HepG2 (cell line): ENCODE results near the gene TMEM14B. TPM values are rescaled to one million over a fixed set of nuclear protein-coding genes. Genes with fewer than 3 reads are reported as not detected.
A peak's percentile ranks its signal among the peaks of the same experiment; 100 is the strongest.

ENCODE experiments used
- BCL6 ChIP-seq: IDR thresholded peaks from 2 replicates; pipeline ENCODE4 v1.6.1; 2016; ENCODE audit warnings: missing genetic modification reagents, missing compliant biosample characterization
- BRD4 ChIP-seq: sonication (generic); formaldehyde crosslinking; IDR thresholded peaks from 2 replicates; pipeline ENCODE4 v1.4.0; 2020; ENCODE audit warnings: missing genetic modification reagents
- CBX2 ChIP-seq, 2 experiments: fragments of 200-600 bp in 1 of 2; sonication (generic); formaldehyde crosslinking in 1 of 2; IDR thresholded peaks; 2 replicates each; pipeline versions ENCODE4 v1.7.0 to v1.8.1; 2018 to 2022; ENCODE audit warnings: low read depth in 2 of 2, low read length in 1 of 2, mild to moderate bottlenecking in 1 of 2, missing genetic modification reagents in 1 of 2
- ELF4 ChIP-seq: sonication (generic); formaldehyde crosslinking; IDR thresholded peaks from 2 replicates; pipeline ENCODE4 v1.5.0; 2020; ENCODE audit warnings: missing genetic modification reagents, mild to moderate bottlenecking, moderate library complexity, borderline replicate concordance
- FIP1L1 ChIP-seq: fragments of 200-400 bp; formaldehyde crosslinking; IDR thresholded peaks from 2 replicates; pipeline ENCODE4 v1.6.1; 2018; ENCODE audit warnings: low read depth, mild to moderate bottlenecking, low read length, moderate library complexity, borderline replicate concordance; ENCODE audit not compliant: insufficient read depth
- GABPA ChIP-seq, 2 experiments: IDR thresholded peaks; 2 replicates each; pipeline ENCODE4 v1.6.1; 2011 to 2016; ENCODE audit warnings: low read depth in 2 of 2, low read length in 1 of 2, missing biosample characterization in 1 of 2, missing genetic modification characterization in 1 of 2
- JUN ChIP-seq: sonication (generic); formaldehyde crosslinking; IDR thresholded peaks from 2 replicates; pipeline ENCODE4 v1.4.0; 2020; ENCODE audit warnings: mild to moderate bottlenecking, missing genetic modification reagents
- NFRKB ChIP-seq: fragments of 450-650 bp; IDR thresholded peaks from 2 replicates; pipeline ENCODE4 v1.6.1; 2017
- PATZ1 ChIP-seq: sonication (generic); formaldehyde crosslinking; IDR thresholded peaks from 2 replicates; pipeline ENCODE4 v1.4.0; 2020; ENCODE audit warnings: missing genetic modification reagents
- SMARCE1 ChIP-seq: fragments of 450-650 bp; IDR thresholded peaks from 2 replicates; pipeline ENCODE4 v1.6.1; 2017; ENCODE audit warnings: borderline replicate concordance
- TEAD3 ChIP-seq: optimal IDR thresholded peaks from 2 replicates; pipeline ENCODE3; 2016; ENCODE audit warnings: borderline replicate concordance
- TMF1 ChIP-seq: sonication (generic); formaldehyde crosslinking; IDR thresholded peaks from 2 replicates; pipeline ENCODE4 v1.8.1; 2022; ENCODE audit warnings: low read depth, missing genetic modification reagents
- ZBTB8A ChIP-seq: sonication (generic); formaldehyde crosslinking; IDR thresholded peaks from 2 replicates; pipeline ENCODE4 v1.4.0; 2020; ENCODE audit warnings: mild to moderate bottlenecking, low read depth, missing genetic modification reagents, borderline replicate concordance
- ZNF557 ChIP-seq: sonication (generic); formaldehyde crosslinking; IDR thresholded peaks from 2 replicates; pipeline ENCODE4 v1.4.0; 2020; ENCODE audit warnings: missing genetic modification reagents
- ZNF605 ChIP-seq: sonication (generic); formaldehyde crosslinking; IDR thresholded peaks from 2 replicates; pipeline ENCODE4 v1.8.0; 2022; ENCODE audit warnings: mild to moderate bottlenecking, missing genetic modification reagents
- ZNF616 ChIP-seq: sonication (generic); formaldehyde crosslinking; IDR thresholded peaks from 2 replicates; pipeline ENCODE4 v1.5.0; 2020; ENCODE audit warnings: low read depth, mild to moderate bottlenecking, missing genetic modification reagents
- ZNF746 ChIP-seq: sonication (generic); formaldehyde crosslinking; IDR thresholded peaks from 2 replicates; pipeline ENCODE4 v1.8.0; 2022; ENCODE audit warnings: mild to moderate bottlenecking, missing genetic modification reagents
- ZSCAN25 ChIP-seq: sonication (generic); formaldehyde crosslinking; IDR thresholded peaks from 2 replicates; pipeline ENCODE4 v1.8.0; 2022; ENCODE audit warnings: mild to moderate bottlenecking, missing genetic modification reagents
- ZSCAN31 ChIP-seq: sonication (generic); formaldehyde crosslinking; IDR thresholded peaks from 2 replicates; pipeline ENCODE4 v1.5.0; 2020; ENCODE audit warnings: low read depth, mild to moderate bottlenecking, missing genetic modification reagents
- ZZZ3 ChIP-seq: sonication (generic); formaldehyde crosslinking; IDR thresholded peaks from 2 replicates; pipeline ENCODE4 v1.4.0; 2020; ENCODE audit warnings: missing genetic modification reagents, mild to moderate bottlenecking, borderline replicate concordance
- polyA plus RNA-seq, 8 experiments: library from polyadenylated mRNA; depleted of rRNA in 3 of 8; stranded (reverse) in 7 of 8; unstranded in 1 of 8; fragments of >200 nt; fragmentation: Illumina TruSeq in 4 of 8; extraction: Trizol in 4 of 8; gene quantifications; 2 replicates each; pipeline versions ENCODE4 v1.2.1 to v1.2.3, GENCODE V29; 2011 to 2016; ENCODE audit warnings: low read depth in 4 of 8, missing spikeins in 1 of 8, mixed read lengths in 1 of 8; ENCODE audit not compliant: insufficient read depth in 1 of 8
- total RNA-seq, 5 experiments: library from RNA; depleted of rRNA; stranded (reverse); fragments of >200 nt; fragmentation: Illumina TruSeq; extraction: Trizol; gene quantifications; 2 replicates each; pipeline ENCODE4 v1.2.3, GENCODE V29; 2016; ENCODE audit warnings: low read depth in 1 of 5
- TF ChIP-seq, protein P1 (sequence below): sonication (generic); formaldehyde crosslinking; IDR thresholded peaks from 2 replicates; pipeline ENCODE4 v1.4.0; 2020; ENCODE audit warnings: missing genetic modification reagents, mild to moderate bottlenecking, borderline replicate concordance
- TF ChIP-seq, protein P2 (sequence below): sonication (generic); formaldehyde crosslinking; IDR thresholded peaks from 2 replicates; pipeline ENCODE4 v1.4.0; 2020; ENCODE audit warnings: mild to moderate bottlenecking, missing genetic modification reagents

Gene TMEM14B
- total and polyA plus RNA-seq, 2 of the 13 experiments (the other 11 are each of a cell fraction or from before 2014, with no cell fraction given), result 133 to 200 TPM

- no peak for TF ChIP-seq PATZ1 (CRISPR knock-in tag)
- TF ChIP-seq ZSCAN25 (CRISPR knock-in tag), result no peak
- no peak for TF ChIP-seq FIP1L1
- TF ChIP-seq ZNF605 (CRISPR knock-in tag), result no peak; the same call in none of the 2 replicates
- TF ChIP-seq TEAD3, result no peak
- no peak for TF ChIP-seq TMF1 (CRISPR knock-in tag)
- TF ChIP-seq ZNF616, result no peak
- TF ChIP-seq ZNF746, result no peak
- TF ChIP-seq GABPA (IDR thresholded peaks at IDR 0.05; ENCODE audit: low read depth, low read length), result peak; percentile 58
- TF ChIP-seq GABPA (CRISPR knock-in tag; IDR thresholded peaks at IDR 0.05; ENCODE audit: low read depth), result peak; percentile 68
- TF ChIP-seq ELF4 (CRISPR knock-in tag), result no peak
- TF ChIP-seq ZNF557 (CRISPR knock-in tag), result no peak
- TF ChIP-seq, protein P1, sequence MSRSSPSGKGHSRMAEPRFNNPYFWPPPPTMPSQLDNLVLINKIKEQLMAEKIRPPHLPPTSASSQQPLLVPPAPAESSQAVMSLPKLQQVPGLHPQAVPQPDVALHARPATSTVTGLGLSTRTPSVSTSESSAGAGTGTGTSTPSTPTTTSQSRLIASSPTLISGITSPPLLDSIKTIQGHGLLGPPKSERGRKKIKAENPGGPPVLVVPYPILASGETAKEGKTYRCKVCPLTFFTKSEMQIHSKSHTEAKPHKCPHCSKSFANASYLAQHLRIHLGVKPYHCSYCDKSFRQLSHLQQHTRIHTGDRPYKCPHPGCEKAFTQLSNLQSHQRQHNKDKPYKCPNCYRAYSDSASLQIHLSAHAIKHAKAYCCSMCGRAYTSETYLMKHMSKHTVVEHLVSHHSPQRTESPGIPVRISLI, result no peak
- TF ChIP-seq ZZZ3 (CRISPR knock-in tag), result no peak
- TF ChIP-seq, protein P2, sequence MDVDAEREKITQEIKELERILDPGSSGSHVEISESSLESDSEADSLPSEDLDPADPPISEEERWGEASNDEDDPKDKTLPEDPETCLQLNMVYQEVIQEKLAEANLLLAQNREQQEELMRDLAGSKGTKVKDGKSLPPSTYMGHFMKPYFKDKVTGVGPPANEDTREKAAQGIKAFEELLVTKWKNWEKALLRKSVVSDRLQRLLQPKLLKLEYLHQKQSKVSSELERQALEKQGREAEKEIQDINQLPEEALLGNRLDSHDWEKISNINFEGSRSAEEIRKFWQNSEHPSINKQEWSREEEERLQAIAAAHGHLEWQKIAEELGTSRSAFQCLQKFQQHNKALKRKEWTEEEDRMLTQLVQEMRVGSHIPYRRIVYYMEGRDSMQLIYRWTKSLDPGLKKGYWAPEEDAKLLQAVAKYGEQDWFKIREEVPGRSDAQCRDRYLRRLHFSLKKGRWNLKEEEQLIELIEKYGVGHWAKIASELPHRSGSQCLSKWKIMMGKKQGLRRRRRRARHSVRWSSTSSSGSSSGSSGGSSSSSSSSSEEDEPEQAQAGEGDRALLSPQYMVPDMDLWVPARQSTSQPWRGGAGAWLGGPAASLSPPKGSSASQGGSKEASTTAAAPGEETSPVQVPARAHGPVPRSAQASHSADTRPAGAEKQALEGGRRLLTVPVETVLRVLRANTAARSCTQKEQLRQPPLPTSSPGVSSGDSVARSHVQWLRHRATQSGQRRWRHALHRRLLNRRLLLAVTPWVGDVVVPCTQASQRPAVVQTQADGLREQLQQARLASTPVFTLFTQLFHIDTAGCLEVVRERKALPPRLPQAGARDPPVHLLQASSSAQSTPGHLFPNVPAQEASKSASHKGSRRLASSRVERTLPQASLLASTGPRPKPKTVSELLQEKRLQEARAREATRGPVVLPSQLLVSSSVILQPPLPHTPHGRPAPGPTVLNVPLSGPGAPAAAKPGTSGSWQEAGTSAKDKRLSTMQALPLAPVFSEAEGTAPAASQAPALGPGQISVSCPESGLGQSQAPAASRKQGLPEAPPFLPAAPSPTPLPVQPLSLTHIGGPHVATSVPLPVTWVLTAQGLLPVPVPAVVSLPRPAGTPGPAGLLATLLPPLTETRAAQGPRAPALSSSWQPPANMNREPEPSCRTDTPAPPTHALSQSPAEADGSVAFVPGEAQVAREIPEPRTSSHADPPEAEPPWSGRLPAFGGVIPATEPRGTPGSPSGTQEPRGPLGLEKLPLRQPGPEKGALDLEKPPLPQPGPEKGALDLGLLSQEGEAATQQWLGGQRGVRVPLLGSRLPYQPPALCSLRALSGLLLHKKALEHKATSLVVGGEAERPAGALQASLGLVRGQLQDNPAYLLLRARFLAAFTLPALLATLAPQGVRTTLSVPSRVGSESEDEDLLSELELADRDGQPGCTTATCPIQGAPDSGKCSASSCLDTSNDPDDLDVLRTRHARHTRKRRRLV (CRISPR knock-in tag), result no peak
- TF ChIP-seq CBX2 (IDR thresholded peaks at IDR 0.05; ENCODE audit: low read depth, low read length), result no peak
- TF ChIP-seq CBX2 (CRISPR knock-in tag; IDR thresholded peaks at IDR 0.05; ENCODE audit: low read depth), result no peak
- no peak for TF ChIP-seq NFRKB
- TF ChIP-seq BRD4, result peak; percentile 45; the same call in 1 of the 2 replicates
- TF ChIP-seq SMARCE1, result no peak
- no peak for TF ChIP-seq JUN (CRISPR knock-in tag)
- no peak; the same call in 1 of the 2 replicates for TF ChIP-seq ZSCAN31
- TF ChIP-seq ZBTB8A (CRISPR knock-in tag), result no peak
- TF ChIP-seq BCL6 (CRISPR knock-in tag), result peak; percentile 1; the same call in 1 of the 2 replicates
These were observed 27.2 kb upstream of the TMEM14B start (continued) for GRCh38 chr6:10720265-10720959.
